WTC11 (cell line): ENCODE data around the gene ADCYAP1.
"Not testable (repeated sequence)": the region's sequence is repeated elsewhere in the genome, so short reads cannot be mapped to it uniquely, and the experiment has no call there.

Experiments
- CBFB ChIP-seq: sonication (generic); formaldehyde crosslinking; IDR thresholded peaks from 2 replicates; pipeline ENCODE4 v1.8.1; 2022; ENCODE audit warnings: mild to moderate bottlenecking, low read depth, missing genetic modification reagents
- GABPB1 ChIP-seq: sonication (generic); formaldehyde crosslinking; IDR thresholded peaks from 2 replicates; pipeline ENCODE4 v1.8.1; 2023; ENCODE audit warnings: mild to moderate bottlenecking, missing genetic modification reagents
- MYBL2 ChIP-seq: sonication (generic); formaldehyde crosslinking; IDR thresholded peaks from 2 replicates; pipeline ENCODE4 v1.8.1; 2023; ENCODE audit warnings: mild to moderate bottlenecking, moderate library complexity, missing genetic modification reagents
- ZNF263 ChIP-seq: sonication (generic); formaldehyde crosslinking; IDR thresholded peaks from 2 replicates; pipeline ENCODE4 v1.8.1; 2022; ENCODE audit warnings: low read depth, mild to moderate bottlenecking, moderate library complexity, missing genetic modification reagents
- TF ChIP-seq, protein P1 (sequence below): fragments of 200-600 bp; IDR thresholded peaks from 2 replicates; pipeline ENCODE4 v1.8.0; 2022; ENCODE audit warnings: antibody characterized with exemption
- TF ChIP-seq, protein P2 (sequence below): fragments of 250-450 bp; sonication (Bioruptor Pico); IDR thresholded peaks from 2 replicates; pipeline ENCODE4 v2.1.2; 2022; ENCODE audit warnings: mild to moderate bottlenecking, moderate library complexity
- TF ChIP-seq, protein P3 (sequence below): sonication (generic); formaldehyde crosslinking; IDR thresholded peaks from 2 replicates; pipeline ENCODE4 v1.8.1; 2023; ENCODE audit warnings: mild to moderate bottlenecking, missing genetic modification reagents, moderate library complexity

DNA sequence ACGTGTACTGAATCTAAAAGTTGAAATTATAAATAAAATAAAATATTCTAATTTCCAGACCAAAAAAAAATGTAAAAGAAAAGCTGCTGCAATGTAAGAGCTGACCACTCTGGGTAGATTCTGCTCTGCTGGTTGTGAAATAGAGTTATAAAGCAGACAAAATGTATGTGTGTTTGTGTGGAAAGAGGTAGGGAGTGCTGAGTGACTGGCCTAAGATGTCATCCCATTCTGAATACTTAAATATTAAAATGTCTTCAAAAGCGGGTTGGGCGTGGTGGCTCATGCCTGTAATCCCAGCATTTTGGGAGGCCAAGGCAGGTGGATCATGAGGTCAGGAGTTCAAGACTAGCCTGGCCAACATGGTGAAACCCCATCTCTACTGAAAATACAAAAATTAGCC lies 31.2 kb upstream of the ADCYAP1 start:
- TF ChIP-seq, protein P1, sequence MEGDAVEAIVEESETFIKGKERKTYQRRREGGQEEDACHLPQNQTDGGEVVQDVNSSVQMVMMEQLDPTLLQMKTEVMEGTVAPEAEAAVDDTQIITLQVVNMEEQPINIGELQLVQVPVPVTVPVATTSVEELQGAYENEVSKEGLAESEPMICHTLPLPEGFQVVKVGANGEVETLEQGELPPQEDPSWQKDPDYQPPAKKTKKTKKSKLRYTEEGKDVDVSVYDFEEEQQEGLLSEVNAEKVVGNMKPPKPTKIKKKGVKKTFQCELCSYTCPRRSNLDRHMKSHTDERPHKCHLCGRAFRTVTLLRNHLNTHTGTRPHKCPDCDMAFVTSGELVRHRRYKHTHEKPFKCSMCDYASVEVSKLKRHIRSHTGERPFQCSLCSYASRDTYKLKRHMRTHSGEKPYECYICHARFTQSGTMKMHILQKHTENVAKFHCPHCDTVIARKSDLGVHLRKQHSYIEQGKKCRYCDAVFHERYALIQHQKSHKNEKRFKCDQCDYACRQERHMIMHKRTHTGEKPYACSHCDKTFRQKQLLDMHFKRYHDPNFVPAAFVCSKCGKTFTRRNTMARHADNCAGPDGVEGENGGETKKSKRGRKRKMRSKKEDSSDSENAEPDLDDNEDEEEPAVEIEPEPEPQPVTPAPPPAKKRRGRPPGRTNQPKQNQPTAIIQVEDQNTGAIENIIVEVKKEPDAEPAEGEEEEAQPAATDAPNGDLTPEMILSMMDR: not testable (repeated sequence)
- TF ChIP-seq, protein P2, sequence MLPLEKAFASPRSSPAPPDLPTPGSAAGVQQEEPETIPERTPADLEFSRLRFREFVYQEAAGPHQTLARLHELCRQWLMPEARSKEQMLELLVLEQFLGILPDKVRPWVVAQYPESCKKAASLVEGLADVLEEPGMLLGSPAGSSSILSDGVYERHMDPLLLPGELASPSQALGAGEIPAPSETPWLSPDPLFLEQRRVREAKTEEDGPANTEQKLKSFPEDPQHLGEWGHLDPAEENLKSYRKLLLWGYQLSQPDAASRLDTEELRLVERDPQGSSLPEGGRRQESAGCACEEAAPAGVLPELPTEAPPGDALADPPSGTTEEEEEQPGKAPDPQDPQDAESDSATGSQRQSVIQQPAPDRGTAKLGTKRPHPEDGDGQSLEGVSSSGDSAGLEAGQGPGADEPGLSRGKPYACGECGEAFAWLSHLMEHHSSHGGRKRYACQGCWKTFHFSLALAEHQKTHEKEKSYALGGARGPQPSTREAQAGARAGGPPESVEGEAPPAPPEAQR (CRISPR knock-in tag): not testable (repeated sequence)
- not testable (repeated sequence) for TF ChIP-seq MYBL2, CBFB, GABPB1, ZNF263 (CRISPR knock-in tag)
- TF ChIP-seq, protein P3, sequence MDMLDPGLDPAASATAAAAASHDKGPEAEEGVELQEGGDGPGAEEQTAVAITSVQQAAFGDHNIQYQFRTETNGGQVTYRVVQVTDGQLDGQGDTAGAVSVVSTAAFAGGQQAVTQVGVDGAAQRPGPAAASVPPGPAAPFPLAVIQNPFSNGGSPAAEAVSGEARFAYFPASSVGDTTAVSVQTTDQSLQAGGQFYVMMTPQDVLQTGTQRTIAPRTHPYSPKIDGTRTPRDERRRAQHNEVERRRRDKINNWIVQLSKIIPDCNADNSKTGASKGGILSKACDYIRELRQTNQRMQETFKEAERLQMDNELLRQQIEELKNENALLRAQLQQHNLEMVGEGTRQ: not testable (repeated sequence)
